K562 (cell line): ENCODE measurements around the gene PRKCE. TPM values are rescaled to one million over a fixed set of nuclear protein-coding genes. Genes with fewer than 3 reads are reported as not detected.

ENCODE experiments used
- ATAC-seq: fragments of 200-7000 bp; cut with Tn5 transposase; 3 replicates; pipeline ENCODE4 v1.9.1; 2020; ENCODE audit warnings: moderate library complexity
- BruUV-seq: library from RNA; stranded (reverse); fragments of 400-500 nt; replicated peaks from 2 replicates; lab custom pipeline; 2021; lab: Mats Ljungman, UMichigan
- CTCF ChIA-PET: fragments of 300-600 bp; formaldehyde crosslinking; extraction: SDS; loops from one replicate; lab custom pipeline; 2021; ENCODE audit warnings: low intra/inter-chr PET ratio; lab: Yijun Ruan, JAX
- POLR2A ChIA-PET: fragments of 300-600, 350-650 bp; sonication (Branson Sonifier 250); formaldehyde crosslinking; extraction: SDS; loops from one replicate; lab custom pipeline; 2021; ENCODE audit warnings: antibody characterized with exemption, inconsistent platforms; lab: Yijun Ruan, JAX
- DNase-seq, 4 experiments: peaks; one replicate each; pipeline versions ENCODE4 v3.0.0 to v3.0.0-alpha.2; 2011 to 2018; ENCODE audit warnings: low spot score in 3 of 4, mixed read lengths in 3 of 4; ENCODE audit errors: extremely low read depth in 1 of 4
- FAIRE-seq: peaks from 2 replicates; lab custom pipeline; 2011; peaks lifted over from hg19 to GRCh38; lab: Jason Lieb, UNC
- H2AFZ ChIP-seq: 2 replicates; pipeline ENCODE4 v1.6.0; 2011; ENCODE audit warnings: low read depth, low read length, control low read depth, inconsistent platforms
- H3K27ac ChIP-seq: fragments of 200-600 bp; 3 replicates; pipeline ENCODE4 v1.8.0; 2011; ENCODE audit warnings: low read depth, mild to moderate bottlenecking, control low read depth, inconsistent platforms, low read length, moderate library complexity, mixed read lengths; ENCODE audit errors: extremely low read depth
- H3K27me3 ChIP-seq, 2 experiments: fragments of 300-600 bp in 1 of 2; 2 replicates in 1 of 2; 3 replicates in 1 of 2; pipeline versions ENCODE4 v1.6.0 to v1.8.0; 2011; ENCODE audit warnings: inconsistent platforms in 2 of 2, low read length in 2 of 2, mild to moderate bottlenecking in 1 of 2, mixed read lengths in 1 of 2, moderate library complexity in 1 of 2; ENCODE audit not compliant: control insufficient read depth in 2 of 2, insufficient read depth in 2 of 2
- H3K36me3 ChIP-seq: fragments of 300-600 bp; 3 replicates; pipeline ENCODE4 v1.8.0; 2011; ENCODE audit warnings: mild to moderate bottlenecking, low read length, inconsistent platforms; ENCODE audit not compliant: control insufficient read depth, insufficient read depth
- H3K4me1 ChIP-seq, 2 experiments: fragments of 200-600 bp in 1 of 2; replicated peaks in 1 of 2; 2 replicates in 1 of 2; 3 replicates in 1 of 2; pipeline versions ENCODE4 v1.5.1 to v1.8.0; 2011; ENCODE audit warnings: inconsistent platforms in 2 of 2, low read length in 2 of 2, mild to moderate bottlenecking in 1 of 2, mixed read lengths in 1 of 2, moderate library complexity in 1 of 2; ENCODE audit not compliant: control insufficient read depth in 2 of 2, insufficient read depth in 2 of 2
- H3K4me2 ChIP-seq: 2 replicates; pipeline ENCODE4 v1.6.1; 2011; ENCODE audit warnings: low read length, control low read depth, inconsistent platforms, mixed read lengths; ENCODE audit not compliant: insufficient read depth
- H3K4me3 ChIP-seq: fragments of 200-600 bp; sonication (generic), shearing (Covaris generic); 2 replicates; pipeline ENCODE4 v1.5.1; 2016; ENCODE audit warnings: control low read depth, inconsistent platforms
- H3K79me2 ChIP-seq: fragments of 200-600 bp; 3 replicates; pipeline ENCODE4 v1.8.0; 2011; ENCODE audit warnings: low read length, inconsistent platforms; ENCODE audit not compliant: control insufficient read depth, insufficient read depth
- H3K9ac ChIP-seq, 2 experiments: 2 replicates each; pipeline versions ENCODE4 v1.6.0 to v1.6.1; 2011; ENCODE audit warnings: low read depth in 2 of 2, low read length in 2 of 2, control low read depth in 1 of 2, inconsistent platforms in 1 of 2, mild to moderate bottlenecking in 1 of 2, mixed read lengths in 1 of 2; ENCODE audit not compliant: insufficient read depth in 1 of 2
- H3K9me1 ChIP-seq: one replicate; pipeline ENCODE4 v1.6.0; 2011; ENCODE audit warnings: inconsistent platforms, mild to moderate bottlenecking, low read length, moderate library complexity; ENCODE audit not compliant: control insufficient read depth, insufficient read depth
- H3K9me3 ChIP-seq: replicated peaks from 2 replicates; pipeline ENCODE4 v1.5.1; 2011; ENCODE audit warnings: low read depth, low read length, inconsistent platforms; ENCODE audit not compliant: control insufficient read depth, insufficient read depth
- H4K20me1 ChIP-seq: replicated peaks from 2 replicates; pipeline ENCODE4 v1.6.1; 2011; ENCODE audit warnings: low read length, inconsistent platforms, mixed read lengths; ENCODE audit not compliant: control insufficient read depth, insufficient read depth
- ARNT ChIP-seq, 2 experiments: fragments of 450-650 bp; IDR thresholded peaks; 2 replicates each; pipeline ENCODE4 v1.6.1; 2016; ENCODE audit warnings: mild to moderate bottlenecking in 1 of 2
- ETV1 ChIP-seq: fragments of 450-650 bp; conservative IDR thresholded peaks from 2 replicates; pipeline ENCODE4 v1.6.1; 2016; ENCODE audit warnings: missing genetic modification characterization, control low read depth, low read depth, missing compliant biosample characterization
- FUS ChIP-seq: fragments of 200-400 bp; formaldehyde crosslinking; optimal IDR thresholded peaks from 2 replicates; pipeline ENCODE3; 2017; ENCODE audit warnings: low read depth, low read length
- JUND ChIP-seq, 2 experiments: IDR thresholded peaks; 2 replicates in 1 of 2; 3 replicates in 1 of 2; pipeline ENCODE4 v1.6.1; 2011; ENCODE audit warnings: borderline replicate concordance in 2 of 2, low read depth in 2 of 2, low read length in 2 of 2, improper control_type of control experiment in 1 of 2, missing biosample characterization in 1 of 2, missing genetic modification characterization in 1 of 2, missing genetic modification reagents in 1 of 2
- POLR2AphosphoS5 ChIP-seq: IDR thresholded peaks from 2 replicates; pipeline ENCODE4 v1.6.1; 2011; ENCODE audit warnings: mild to moderate bottlenecking, low read depth, low read length, moderate library complexity; ENCODE audit not compliant: control insufficient read depth, insufficient read depth
- SIN3B ChIP-seq: fragments of 450-650 bp; IDR thresholded peaks from 2 replicates; pipeline ENCODE4 v1.6.1; 2017; ENCODE audit warnings: low read depth, mild to moderate bottlenecking, moderate library complexity
- SIRT6 ChIP-seq: IDR thresholded peaks from one replicate; pipeline ENCODE4 v1.6.1; 2012; ENCODE audit warnings: low read depth, mild to moderate bottlenecking, control low read depth, inconsistent platforms, low read length, moderate library complexity
- ZNF140 ChIP-seq: fragments of 250-450 bp; sonication (Bioruptor Pico); IDR thresholded peaks from 2 replicates; pipeline ENCODE4 v1.8.0; 2021; ENCODE audit warnings: moderate library complexity, mild to moderate bottlenecking, inconsistent platforms
- whole genome bisulfite sequencing: fragments of 100-300 bp; shearing (Covaris generic); methylation state at CpG from one replicate; pipeline ENCODE4 v1.1.6; 2016; ENCODE audit warnings: low coverage, mixed read lengths; ENCODE audit not compliant: insufficient coverage; ENCODE audit errors: missing lambda C conversion rate; 5-methylcytosine and 5-hydroxymethylcytosine counted together
- in situ Hi-C: fragments of 300-500 bp; cut with MboI; formaldehyde crosslinking; loops from 4 replicates; pipeline ENCODE4 v1.15.0; 2018; ENCODE audit warnings: inconsistent platforms, mixed read lengths
- intact Hi-C: fragments of 100-400 bp; cut with micrococcal nuclease; formaldehyde crosslinking; loops from 2 replicates; pipeline ENCODE4 v1.14.2; 2022
- polyA plus RNA-seq, 8 experiments: library from polyadenylated mRNA; depleted of rRNA in 4 of 8; stranded (reverse) in 5 of 8; unstranded in 3 of 8; fragments of >200 nt; fragmentation: Nextera tagmentation in 2 of 8; fragmentation: Illumina TruSeq in 1 of 8; extraction: Ambion mirVana in 2 of 8; extraction: Trizol in 1 of 8; gene quantifications; 2 replicates each; pipeline versions ENCODE4 v1.2.1 to v1.2.3, GENCODE V29; 2011 to 2014; ENCODE audit warnings: inconsistent platforms in 1 of 8, missing spikeins in 1 of 8
- total RNA-seq, 7 experiments: library from RNA; depleted of rRNA in 6 of 7; stranded (reverse); fragments of >200 nt in 6 of 7; fragmentation: Illumina TruSeq in 2 of 7; extraction: Trizol in 2 of 7; gene quantifications; 2 replicates each; pipeline versions ENCODE4 v1.2.1 to v1.2.3, GENCODE V29; 2011 to 2021; ENCODE audit warnings: low replicate concordance in 1 of 7
- TF ChIP-seq, protein P1 (sequence below): sonication (generic); formaldehyde crosslinking; IDR thresholded peaks from 2 replicates; pipeline ENCODE4 v1.8.1; 2022; ENCODE audit warnings: missing genetic modification reagents

The PRKCE gene
- total and polyA plus RNA-seq, 9 of the 15 experiments (the other 6 are each of a cell fraction or from before 2014, with no cell fraction given) = 0.06 to 1.0 (median 0.22) TPM; not detected in 1

DNA sequence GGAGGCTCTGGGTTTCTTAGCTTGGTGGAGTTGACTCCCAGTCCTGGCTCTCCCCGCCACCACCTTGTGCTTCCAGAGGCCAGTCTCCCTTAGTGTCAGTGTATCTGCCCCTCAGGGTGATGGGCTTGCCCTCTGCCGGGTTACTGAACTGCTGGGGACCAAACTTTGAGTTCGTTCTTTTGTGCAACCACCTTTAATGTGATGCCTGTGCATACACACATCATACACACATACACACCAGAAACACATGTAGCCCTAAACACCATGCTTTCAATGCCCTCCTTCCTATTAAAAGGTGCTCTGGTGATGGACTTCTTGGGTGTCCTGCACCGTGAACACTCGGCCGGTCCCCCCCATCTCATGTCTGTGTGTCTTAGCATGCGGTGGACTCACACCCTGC is 330.6 kb downstream of the PRKCE start:
- no TSS peak for BruUV-seq
- no peak overlapping the region for H2AFZ ChIP-seq
- H3K4me1 ChIP-seq = no peaks in the 10 kb centered on the region
- H3K27ac ChIP-seq = no peak overlapping the region
- no peaks in the 10 kb centered on the region for H3K9me3 ChIP-seq
- ChIA-PET POLR2A (no interaction called here), CTCF (no interaction called here)
- intact Hi-C loops (no loop called here), in situ Hi-C loops (loop anchor here (25.0 kb wide), 1 partner anchor 1330 kb away; no protein-coding TSS in a partner anchor)
- ATAC-seq (no peak), DNase-seq (no peak), FAIRE-seq (no peak)
- H3K9ac ChIP-seq = no peak overlapping the region
- H3K4me3 ChIP-seq = no peak overlapping the region
- no peaks in the 10 kb centered on the region for H3K9me1 ChIP-seq
- no peaks in the 10 kb centered on the region for H3K79me2 ChIP-seq
- H3K4me2 ChIP-seq = no peak overlapping the region
- WGBS = 3% methylated on average over 7 of the region's 7 CpGs
- no peaks in the 10 kb centered on the region for H3K36me3 ChIP-seq
- peaks cover 20 to 72% of the 10 kb centered on the region in 2 experiments for H3K27me3 ChIP-seq
- TF ChIP-seq ETV1 (no peak), SIN3B (no peak), ZNF140 (CRISPR knock-in tag) (no peak), SIRT6 (no peak), POLR2AphosphoS5 (no peak), ARNT (IDR thresholded peaks at IDR 0.05) (no peak), JUND (IDR thresholded peaks at IDR 0.05; ENCODE audit: borderline replicate concordance, low read depth, low read length) (no peak), JUND (tag; IDR thresholded peaks at IDR 0.05; ENCODE audit: borderline replicate concordance, low read depth, low read length) (no peak), FUS (no peak)
- TF ChIP-seq, protein P1, sequence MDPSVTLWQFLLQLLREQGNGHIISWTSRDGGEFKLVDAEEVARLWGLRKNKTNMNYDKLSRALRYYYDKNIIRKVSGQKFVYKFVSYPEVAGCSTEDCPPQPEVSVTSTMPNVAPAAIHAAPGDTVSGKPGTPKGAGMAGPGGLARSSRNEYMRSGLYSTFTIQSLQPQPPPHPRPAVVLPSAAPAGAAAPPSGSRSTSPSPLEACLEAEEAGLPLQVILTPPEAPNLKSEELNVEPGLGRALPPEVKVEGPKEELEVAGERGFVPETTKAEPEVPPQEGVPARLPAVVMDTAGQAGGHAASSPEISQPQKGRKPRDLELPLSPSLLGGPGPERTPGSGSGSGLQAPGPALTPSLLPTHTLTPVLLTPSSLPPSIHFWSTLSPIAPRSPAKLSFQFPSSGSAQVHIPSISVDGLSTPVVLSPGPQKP = no peak
- peaks cover 4% of the 10 kb centered on the region; the same call in 1 of the 2 replicates for H4K20me1 ChIP-seq
